ENCODE measurements around the gene CISH.
A peak's percentile ranks its signal among the peaks of the same experiment; 100 is the strongest.

CISH gene

DNA sequence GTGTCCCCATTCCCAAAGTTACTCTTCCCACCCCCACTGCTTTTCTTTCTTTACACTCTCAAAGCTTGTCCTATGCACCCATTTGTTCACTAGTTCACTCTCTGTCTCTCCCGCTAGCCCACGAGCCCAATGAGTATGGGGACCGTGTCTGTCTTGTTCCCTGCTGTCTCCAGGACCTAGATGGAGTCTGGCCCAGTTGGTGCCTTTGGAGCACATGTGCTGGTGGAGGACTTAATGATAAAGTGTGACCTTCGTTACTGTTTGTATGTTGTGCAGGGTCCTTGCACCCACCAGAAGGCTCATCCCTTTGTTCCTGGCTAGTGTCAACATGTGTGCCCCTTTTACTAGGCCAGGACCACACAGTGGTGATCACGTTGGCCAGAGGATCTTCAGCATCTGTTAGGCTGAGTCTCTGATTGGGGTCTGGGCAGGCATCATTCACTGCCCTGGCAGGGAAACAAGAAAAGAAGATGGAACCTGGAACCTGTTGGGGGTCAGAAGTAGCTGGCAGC lies 7.4 kb downstream of the CISH start:
- Histone ChIP-seq H3K4me1 (peaks cover 86 to 100% (median 100%) of the 10 kb centered on the region in 10 experiments), H3K27ac (peak overlapping the region; percentile 48 to 99 (median 96); a peak in 20 of 22 replicates), H3K9me3 (replicated peaks in 1 of 11) (no peaks in the 10 kb centered on the region), H3K36me3 (peaks cover 12 to 69% (median 58%) of the 10 kb centered on the region in 11 experiments; a peak in 21 of 22 replicates), H3K9ac (peak overlapping the region in 10 of 11 experiments; percentile 26 to 95 (median 90); a peak in 13 of 22 replicates), H4K20me1 (peaks cover 1 to 41% (median 33%) of the 10 kb centered on the region in 11 experiments; a peak in 21 of 22 replicates), H3K4me3 (peak overlapping the region in 3 of 10 experiments; percentile 4 to 92 (median 12); a peak in 3 of 20 replicates), H3K27me3 (no peaks in the 10 kb centered on the region), H3K4me2 (peak overlapping the region; percentile 75 to 100 (median 99))
- TF ChIP-seq Cebpa-rat (IDR thresholded peaks at IDR 0.05) = no peak

DNA sequence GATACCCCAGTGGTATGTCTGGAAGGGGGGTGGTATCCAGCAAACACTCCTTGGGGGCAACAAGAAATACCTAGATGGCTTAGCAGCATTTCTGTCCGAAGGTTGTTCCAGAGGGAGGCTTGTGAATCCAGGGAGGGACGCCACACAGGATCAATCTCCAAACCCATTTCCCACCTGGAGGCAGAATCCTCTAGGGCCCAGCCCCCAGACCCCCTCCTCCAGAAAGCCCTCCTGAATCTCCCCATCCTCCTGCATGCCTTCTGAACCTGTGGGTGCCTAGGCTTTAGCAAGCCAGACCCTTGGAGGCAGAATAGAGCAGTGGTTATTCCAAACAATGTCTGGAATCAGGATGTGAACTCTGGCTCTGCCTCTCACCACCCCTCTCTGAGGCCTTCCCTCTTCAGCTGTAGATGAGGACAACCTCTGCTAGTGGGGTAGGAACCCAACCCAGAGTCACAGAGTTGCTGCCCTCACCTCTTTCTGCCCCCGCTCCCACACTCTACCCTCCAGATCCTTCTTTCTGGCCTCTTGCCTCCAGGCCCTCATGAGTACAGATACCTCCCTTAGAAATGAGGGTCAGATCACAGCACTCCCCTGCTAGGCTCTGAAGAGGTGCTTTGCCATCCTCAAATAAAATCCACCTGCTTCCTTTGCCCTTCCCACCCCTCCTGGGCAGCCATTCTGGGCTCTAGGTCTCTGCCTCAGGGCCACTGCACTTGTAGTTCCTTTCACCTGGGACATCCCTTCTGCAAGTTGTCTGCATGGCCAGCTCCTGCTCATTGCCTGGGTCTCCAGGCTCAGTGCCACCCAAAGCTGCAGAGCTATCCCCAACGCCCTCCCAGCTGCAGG lies 8.1 kb downstream of the CISH start:
- TF ChIP-seq Cebpa-rat (IDR thresholded peaks at IDR 0.05) = no peak
- Histone ChIP-seq H3K4me2 (peak overlapping the region; percentile 85 to 100 (median 99)), H3K9ac (peak overlapping the region; percentile 76 to 95 (median 86); a peak in 18 of 22 replicates)

GRCh38 chr3:50602595-50603191 lies 8.9 kb downstream of the CISH start:
- no peaks in the 10 kb centered on the region for H3K9me3 ChIP-seq (replicated peaks in 1 of 11)
- no peaks in the 10 kb centered on the region for H3K27me3 ChIP-seq
- peak overlapping the region; percentile 85 to 100 (median 99) for H3K4me2 ChIP-seq
- peaks cover 0 to 26% (median 19%) of the 10 kb centered on the region in 11 experiments; a peak in 17 of 22 replicates for H4K20me1 ChIP-seq
- H3K36me3 ChIP-seq = peaks cover 12 to 60% (median 43%) of the 10 kb centered on the region in 11 experiments; a peak in 21 of 22 replicates
- peak overlapping the region; percentile 76 to 99 (median 96) for H3K27ac ChIP-seq
- H3K4me3 ChIP-seq = peak overlapping the region in 6 of 10 experiments; percentile 36 to 56 (median 44); a peak in 9 of 20 replicates
- H3K9ac ChIP-seq = peak overlapping the region; percentile 76 to 95 (median 86); a peak in 21 of 22 replicates
- peaks cover 78 to 98% (median 93%) of the 10 kb centered on the region in 10 experiments for H3K4me1 ChIP-seq
- TF ChIP-seq Cebpa-rat (IDR thresholded peaks at IDR 0.05) = no peak

More for the DNA sequence above, 8.1 kb downstream of the CISH start:
- Histone ChIP-seq H3K4me3 (no peak overlapping the region; a peak in 1 of 20 replicates), H3K4me1 (peaks cover 80 to 100% (median 100%) of the 10 kb centered on the region in 10 experiments), H3K36me3 (peaks cover 12 to 68% (median 51%) of the 10 kb centered on the region in 11 experiments; a peak in 21 of 22 replicates), H3K27ac (peak overlapping the region; percentile 76 to 99 (median 96); a peak in 21 of 22 replicates), H3K27me3 (no peaks in the 10 kb centered on the region), H3K9me3 (replicated peaks in 1 of 11) (no peaks in the 10 kb centered on the region), H4K20me1 (peaks cover 0 to 34% (median 27%) of the 10 kb centered on the region in 11 experiments; a peak in 20 of 22 replicates)

- no peaks in the 10 kb centered on the region for H3K27me3 ChIP-seq
- peak overlapping the region; percentile 85 to 100 (median 99) for H3K4me2 ChIP-seq
- H3K4me3 ChIP-seq = peak overlapping the region; percentile 11 to 59 (median 38); a peak in 16 of 20 replicates
- peaks cover 0 to 9% (median 2%) of the 10 kb centered on the region in 11 experiments; a peak in 8 of 22 replicates for H4K20me1 ChIP-seq
- peak; percentile 35 to 91 (median 79); a peak in 19 of 22 replicates for TF ChIP-seq Cebpa-rat (IDR thresholded peaks at IDR 0.05)
- H3K4me1 ChIP-seq = peaks cover 66 to 90% (median 77%) of the 10 kb centered on the region in 10 experiments
- peak overlapping the region; percentile 76 to 95 (median 86) for H3K9ac ChIP-seq
- no peaks in the 10 kb centered on the region for H3K9me3 ChIP-seq (replicated peaks in 1 of 11)
- H3K27ac ChIP-seq = peak overlapping the region; percentile 76 to 99 (median 96)
- peaks cover 0 to 43% (median 27%) of the 10 kb centered on the region in 11 experiments; a peak in 19 of 22 replicates for H3K36me3 ChIP-seq
These were observed 10.6 kb downstream of the CISH start for GRCh38 chr3:50600841-50601591.

GRCh38 chr3:50600141-50600753 lies 11.3 kb downstream of the CISH start:
- H3K9me3 ChIP-seq (replicated peaks in 1 of 11) = no peaks in the 10 kb centered on the region
- H3K27me3 ChIP-seq = no peaks in the 10 kb centered on the region
- H3K4me1 ChIP-seq = peaks cover 58 to 90% (median 70%) of the 10 kb centered on the region in 10 experiments
- peak overlapping the region; percentile 76 to 99 (median 96) for H3K27ac ChIP-seq
- peak overlapping the region; percentile 85 to 100 (median 99) for H3K4me2 ChIP-seq
- TF ChIP-seq Cebpa-rat (IDR thresholded peaks at IDR 0.05) = no peak
- peaks cover 0 to 2% (median 0%) of the 10 kb centered on the region in 11 experiments; a peak in 2 of 22 replicates for H4K20me1 ChIP-seq
- H3K4me3 ChIP-seq = peak overlapping the region in 6 of 10 experiments; percentile 11 to 47 (median 28); a peak in 6 of 20 replicates
- H3K9ac ChIP-seq = peak overlapping the region; percentile 76 to 95 (median 86); a peak in 21 of 22 replicates
- H3K36me3 ChIP-seq = peaks cover 0 to 35% (median 19%) of the 10 kb centered on the region in 11 experiments; a peak in 18 of 22 replicates

- Histone ChIP-seq H3K4me2 (peak overlapping the region; percentile 85 to 100 (median 99)), H4K20me1 (no peaks in the 10 kb centered on the region), H3K9ac (peak overlapping the region; percentile 76 to 95 (median 86); a peak in 21 of 22 replicates), H3K4me3 (0 out of 20 replicates have a peak overlapping the region, but pooled peaks of 1 of the 10 experiments have one; percentile 16), H3K27ac (peak overlapping the region; percentile 76 to 99 (median 96); a peak in 21 of 22 replicates), H3K4me1 (peaks cover 53 to 90% (median 67%) of the 10 kb centered on the region in 10 experiments), H3K27me3 (no peaks in the 10 kb centered on the region), H3K9me3 (replicated peaks in 1 of 11) (no peaks in the 10 kb centered on the region), H3K36me3 (peaks cover 0 to 30% (median 14%) of the 10 kb centered on the region in 11 experiments; a peak in 17 of 22 replicates)
- no peak for TF ChIP-seq Cebpa-rat (IDR thresholded peaks at IDR 0.05)
These were observed 11.9 kb downstream of the CISH start for GRCh38 chr3:50599716-50600118.

- H3K36me3 ChIP-seq = peaks cover 0 to 25% (median 9%) of the 10 kb centered on the region in 11 experiments; a peak in 15 of 22 replicates
- H3K4me1 ChIP-seq = peaks cover 48 to 90% (median 66%) of the 10 kb centered on the region in 10 experiments
- H3K4me3 ChIP-seq = no peak overlapping the region
- peak overlapping the region; percentile 85 to 100 (median 99) for H3K4me2 ChIP-seq
- peak overlapping the region; percentile 76 to 99 (median 96); a peak in 21 of 22 replicates for H3K27ac ChIP-seq
- peak overlapping the region in 10 of 11 experiments; percentile 76 to 95 (median 86); a peak in 17 of 22 replicates for H3K9ac ChIP-seq
- H3K27me3 ChIP-seq = no peaks in the 10 kb centered on the region
- H4K20me1 ChIP-seq = no peaks in the 10 kb centered on the region
- TF ChIP-seq Cebpa-rat (IDR thresholded peaks at IDR 0.05) = no peak
- no peaks in the 10 kb centered on the region for H3K9me3 ChIP-seq (replicated peaks in 1 of 11)
These were observed 12.4 kb downstream of the CISH start for GRCh38 chr3:50599115-50599715.

Data from BLaER1 treated with 17β-estradiol and CSF1 and Interleukin-3, amounts not matched to agents 10 nM and 100 nM (cell line).